ENCODE measurements around the gene GYS1. TPM values are rescaled to one million over a fixed set of nuclear protein-coding genes. Genes with fewer than 3 reads are reported as not detected.

Gene GYS1
- total RNA-seq, 6 donors from 2014 or later: 26.4 to 79.6 (median 35.6) TPM

DNA sequence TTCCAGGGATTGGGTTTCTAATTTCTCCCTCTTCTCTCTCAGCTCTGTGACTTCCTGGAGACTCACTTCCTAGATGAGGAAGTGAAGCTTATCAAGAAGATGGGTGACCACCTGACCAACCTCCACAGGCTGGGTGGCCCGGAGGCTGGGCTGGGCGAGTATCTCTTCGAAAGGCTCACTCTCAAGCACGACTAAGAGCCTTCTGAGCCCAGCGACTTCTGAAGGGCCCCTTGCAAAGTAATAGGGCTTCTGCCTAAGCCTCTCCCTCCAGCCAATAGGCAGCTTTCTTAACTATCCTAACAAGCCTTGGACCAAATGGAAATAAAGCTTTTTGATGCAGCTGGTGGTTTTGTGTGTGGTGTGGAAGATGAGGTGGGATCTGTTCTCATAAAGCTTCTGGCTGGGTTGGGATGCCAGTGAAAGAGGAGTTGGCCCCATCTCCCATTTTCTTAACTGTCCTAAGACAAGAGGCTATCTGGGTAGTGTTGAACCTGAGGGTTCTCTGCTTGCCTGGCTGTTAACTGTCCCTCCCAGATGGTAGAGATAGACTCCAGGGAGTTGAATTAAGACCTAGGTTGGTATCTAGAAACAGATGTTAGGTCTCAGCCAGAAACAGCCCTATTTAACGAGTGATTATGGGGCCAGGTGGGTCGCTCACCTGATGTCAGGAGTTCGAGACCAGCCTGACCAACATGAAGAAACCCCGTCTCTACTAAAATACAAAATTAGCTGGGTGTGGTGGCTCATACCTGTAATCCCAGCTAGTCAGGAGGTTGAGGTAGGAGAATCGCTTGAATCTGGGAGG, 26.4 kb downstream of the GYS1 start:
- WGBS, 2 donors: 68 to 81% methylated on average over 10 of the region's 10 CpGs
- Histone ChIP-seq H3K36me3 (peaks cover 13 to 55% (median 32%) of the 10 kb centered on the region in 4 donors), H3K27me3 (no peaks in the 10 kb centered on the region), H3K27ac (peak overlapping the region; percentile 88 to 98 (median 90)), H3K4me3 (peak overlapping the region; percentile 80 to 97 (median 88)), H3K9me3 (no peaks in the 10 kb centered on the region), H3K4me1 (peaks cover 48 to 65% (median 53%) of the 10 kb centered on the region in 4 donors)
- ATAC-seq (ENCODE audit: low FRiP score in 2 of 2) (no peak), DNase-seq (peak in 1 of 2 donors; percentile 52)
- peak in 1 of 2 donors; percentile 17 for TF ChIP-seq POLR2AphosphoS5 (IDR thresholded peaks at IDR 0.05)
- no peak for TF ChIP-seq POLR2A (IDR thresholded peaks at IDR 0.05)

DNA sequence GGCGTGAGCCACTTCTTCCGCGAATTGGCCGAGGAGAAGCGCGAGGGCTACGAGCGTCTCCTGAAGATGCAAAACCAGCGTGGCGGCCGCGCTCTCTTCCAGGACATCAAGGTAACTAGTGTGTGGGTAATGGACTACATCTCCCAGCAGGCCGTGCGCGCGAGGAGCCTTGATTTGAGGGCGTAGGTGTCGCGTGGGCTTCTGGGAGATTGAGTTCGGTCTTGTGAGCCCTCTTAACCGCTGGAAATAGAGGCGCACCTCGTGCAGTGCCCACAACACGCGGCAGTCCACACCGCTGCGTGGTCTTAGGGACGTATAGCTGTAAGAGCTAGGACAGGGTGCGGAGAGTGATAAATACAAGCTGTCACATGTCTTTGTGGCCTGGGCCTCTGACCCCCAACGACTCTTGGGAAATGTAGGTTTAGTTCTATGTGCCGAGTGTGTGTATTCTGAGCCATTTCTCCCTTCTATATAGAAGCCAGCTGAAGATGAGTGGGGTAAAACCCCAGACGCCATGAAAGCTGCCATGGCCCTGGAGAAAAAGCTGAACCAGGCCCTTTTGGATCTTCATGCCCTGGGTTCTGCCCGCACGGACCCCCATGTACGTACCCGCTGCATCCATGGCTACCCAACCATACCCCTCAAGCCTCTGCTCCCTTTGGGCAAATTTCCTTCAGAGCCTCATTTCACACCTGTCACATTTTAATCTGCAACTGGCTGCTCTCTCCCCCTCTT, 27.1 kb downstream of the GYS1 start:
- H3K27me3 ChIP-seq: no peaks in the 10 kb centered on the region
- TF ChIP-seq POLR2AphosphoS5 (IDR thresholded peaks at IDR 0.05) (peak; percentile 56 to 77), POLR2A (IDR thresholded peaks at IDR 0.05) (peak in 1 of 4 donors; percentile 11)
- TF ChIP-seq, protein P1, sequence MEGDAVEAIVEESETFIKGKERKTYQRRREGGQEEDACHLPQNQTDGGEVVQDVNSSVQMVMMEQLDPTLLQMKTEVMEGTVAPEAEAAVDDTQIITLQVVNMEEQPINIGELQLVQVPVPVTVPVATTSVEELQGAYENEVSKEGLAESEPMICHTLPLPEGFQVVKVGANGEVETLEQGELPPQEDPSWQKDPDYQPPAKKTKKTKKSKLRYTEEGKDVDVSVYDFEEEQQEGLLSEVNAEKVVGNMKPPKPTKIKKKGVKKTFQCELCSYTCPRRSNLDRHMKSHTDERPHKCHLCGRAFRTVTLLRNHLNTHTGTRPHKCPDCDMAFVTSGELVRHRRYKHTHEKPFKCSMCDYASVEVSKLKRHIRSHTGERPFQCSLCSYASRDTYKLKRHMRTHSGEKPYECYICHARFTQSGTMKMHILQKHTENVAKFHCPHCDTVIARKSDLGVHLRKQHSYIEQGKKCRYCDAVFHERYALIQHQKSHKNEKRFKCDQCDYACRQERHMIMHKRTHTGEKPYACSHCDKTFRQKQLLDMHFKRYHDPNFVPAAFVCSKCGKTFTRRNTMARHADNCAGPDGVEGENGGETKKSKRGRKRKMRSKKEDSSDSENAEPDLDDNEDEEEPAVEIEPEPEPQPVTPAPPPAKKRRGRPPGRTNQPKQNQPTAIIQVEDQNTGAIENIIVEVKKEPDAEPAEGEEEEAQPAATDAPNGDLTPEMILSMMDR (IDR thresholded peaks at IDR 0.05): no peak
- H3K4me3 ChIP-seq: peak overlapping the region; percentile 80 to 97 (median 88)
- peak overlapping the region; percentile 88 to 98 (median 90) for H3K27ac ChIP-seq
- 7 to 17% methylated on average over 17 to 36 of the region's 36 CpGs for WGBS, 2 donors
- peaks cover 13 to 49% (median 32%) of the 10 kb centered on the region in 4 donors for H3K36me3 ChIP-seq
- H3K4me1 ChIP-seq: peaks cover 47 to 70% (median 54%) of the 10 kb centered on the region in 4 donors
- peak; percentile 74 to 77 for ATAC-seq (ENCODE audit: low FRiP score in 2 of 2)
- DNase-seq: peak; percentile 89
- H3K9me3 ChIP-seq: no peaks in the 10 kb centered on the region

DNA sequence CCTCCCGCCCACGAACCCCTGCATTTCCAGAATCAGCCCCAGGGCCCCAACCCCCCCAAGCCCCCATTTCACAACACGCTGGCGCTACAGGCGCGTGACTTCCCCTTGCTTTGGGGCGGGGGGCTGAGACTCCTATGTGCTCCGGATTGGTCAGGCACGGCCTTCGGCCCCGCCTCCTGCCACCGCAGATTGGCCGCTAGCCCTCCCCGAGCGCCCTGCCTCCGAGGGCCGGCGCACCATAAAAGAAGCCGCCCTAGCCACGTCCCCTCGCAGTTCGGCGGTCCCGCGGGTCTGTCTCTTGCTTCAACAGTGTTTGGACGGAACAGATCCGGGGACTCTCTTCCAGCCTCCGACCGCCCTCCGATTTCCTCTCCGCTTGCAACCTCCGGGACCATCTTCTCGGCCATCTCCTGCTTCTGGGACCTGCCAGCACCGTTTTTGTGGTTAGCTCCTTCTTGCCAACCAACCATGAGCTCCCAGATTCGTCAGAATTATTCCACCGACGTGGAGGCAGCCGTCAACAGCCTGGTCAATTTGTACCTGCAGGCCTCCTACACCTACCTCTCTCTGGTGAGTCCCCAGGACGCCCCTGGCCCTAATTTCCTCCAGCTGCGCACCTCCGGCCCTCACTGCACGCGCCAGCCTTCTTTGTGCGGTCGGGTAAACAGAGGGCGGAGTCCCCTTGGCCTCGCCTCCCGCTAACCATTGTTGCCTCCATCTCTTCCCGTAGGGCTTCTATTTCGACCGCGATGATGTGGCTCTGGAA, 27.9 kb downstream of the GYS1 start, which contains the start of gene FTL:
TSS of gene FTL (plus strand) at position 270 of the 766 bp plus-strand sequence. CDS start at position 469, 199 bp downstream.
- Histone ChIP-seq H3K4me3 (peak within 1 kb of the TSS; percentile 80 to 97 (median 88)), H3K4me1 (peaks cover 43 to 71% (median 50%) of the 10 kb centered on the region in 4 donors), H3K36me3 (peaks cover 13 to 44% (median 29%) of the 10 kb centered on the region in 4 donors), H3K27ac (peak within 1 kb of the TSS; percentile 88 to 98 (median 90)), H3K9me3 (no peaks in the 10 kb centered on the region), H3K27me3 (no peaks in the 10 kb centered on the region)
- DNase-seq (peak; percentile 99), ATAC-seq (ENCODE audit: low FRiP score in 2 of 2) (peak; percentile 92 to 95)
- TF ChIP-seq POLR2A (IDR thresholded peaks at IDR 0.05): peak; percentile 97 to 100 (median 100)
- peak in 1 of 4 donors; percentile 95 for TF ChIP-seq EP300 (IDR thresholded peaks at IDR 0.05)
- TF ChIP-seq, protein P1 (IDR thresholded peaks at IDR 0.05): peak in 1 of 6 experiments; percentile 5
- peak; percentile 100 for TF ChIP-seq POLR2AphosphoS5 (IDR thresholded peaks at IDR 0.05)
- WGBS, 2 donors: 0 to 1% methylated on average over 33 to 40 of the region's 52 CpGs

DNA sequence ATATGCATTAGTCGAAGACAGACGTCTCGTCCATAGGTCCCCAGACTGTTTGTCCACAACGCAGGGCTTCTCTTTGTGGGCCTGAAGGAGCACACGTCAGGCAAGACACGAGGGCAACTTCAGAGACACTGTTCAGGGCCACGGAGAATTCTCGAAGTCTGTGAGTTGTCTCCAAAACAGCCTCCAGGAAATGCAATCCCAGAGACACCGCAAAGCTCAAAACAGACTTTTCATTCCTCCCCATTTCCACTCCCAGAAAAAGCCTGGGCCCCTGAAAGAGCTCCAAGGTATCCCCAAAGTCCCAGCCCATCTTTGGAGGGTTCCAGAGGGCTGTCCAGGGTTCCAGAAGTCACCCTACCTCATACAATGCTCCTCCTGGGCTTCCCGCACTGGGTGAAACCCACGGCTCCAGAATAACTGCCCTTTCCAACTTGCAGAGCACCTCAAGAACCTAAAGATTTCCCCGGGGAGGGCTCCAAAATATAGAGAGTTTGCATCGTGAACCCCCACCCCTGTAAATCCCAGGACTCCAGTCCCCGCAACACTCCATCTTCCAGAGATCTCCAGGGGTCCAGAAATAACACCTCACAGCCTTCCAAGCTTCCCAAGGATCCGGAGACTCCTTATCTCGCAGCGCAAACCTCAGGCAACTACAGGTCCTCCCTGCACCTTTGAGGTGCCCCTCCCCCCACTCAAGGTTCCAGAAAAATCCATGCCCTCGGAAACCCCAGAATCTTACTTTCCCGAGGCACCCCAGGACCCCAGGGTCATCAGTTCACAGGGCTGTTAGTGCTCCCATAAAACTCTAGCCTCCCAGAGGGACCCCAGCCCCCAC, 28.7 kb downstream of the GYS1 start:
- Histone ChIP-seq H3K36me3 (peaks cover 13 to 36% (median 22%) of the 10 kb centered on the region in 4 donors), H3K9me3 (no peaks in the 10 kb centered on the region), H3K4me3 (peak overlapping the region; percentile 39 to 97 (median 85)), H3K27me3 (no peaks in the 10 kb centered on the region), H3K27ac (peak overlapping the region; percentile 88 to 98 (median 90)), H3K4me1 (peaks cover 43 to 76% (median 52%) of the 10 kb centered on the region in 4 donors)
- ATAC-seq (ENCODE audit: low FRiP score in 2 of 2): no peak
- 16 to 26% methylated on average over 13 to 18 of the region's 19 CpGs for WGBS, 2 donors
- peak in 1 of 2 donors; percentile 63 for DNase-seq
- no peak for TF ChIP-seq POLR2AphosphoS5 (IDR thresholded peaks at IDR 0.05)
- no peak for TF ChIP-seq EP300 (IDR thresholded peaks at IDR 0.05)
- TF ChIP-seq POLR2A (IDR thresholded peaks at IDR 0.05): peak in 1 of 4 donors; percentile 19
- TF ChIP-seq, protein P1 (IDR thresholded peaks at IDR 0.05): no peak

Data from upper lobe of left lung (tissue), 6 donors.